H9 (cell line): ENCODE measurements around the gene USP6. TPM values are rescaled to one million over a fixed set of nuclear protein-coding genes. Genes with fewer than 3 reads are reported as not detected.
"Not testable (repeated sequence)": the region's sequence is repeated elsewhere in the genome, so short reads cannot be mapped to it uniquely, and the experiment has no call there.

Experiments used
- DNase-seq: peaks from one replicate; pipeline ENCODE4 v3.0.0-alpha.2; 2017
- H2AFZ ChIP-seq: one replicate; pipeline ENCODE4 v1.6.1; 2013; ENCODE audit warnings: mild to moderate bottlenecking, low read length, control low read depth, moderate library complexity
- H2AK5ac ChIP-seq: 2 replicates; pipeline ENCODE4 v1.6.1; 2013; ENCODE audit warnings: low read length, control low read depth, mixed read lengths; ENCODE audit not compliant: insufficient read length
- H2BK120ac ChIP-seq: one replicate; pipeline ENCODE4 v1.6.1; 2013; ENCODE audit warnings: low read depth, mild to moderate bottlenecking, low read length, control low read depth, inconsistent platforms; ENCODE audit not compliant: poor library complexity, severe bottlenecking
- H2BK12ac ChIP-seq: 2 replicates; pipeline ENCODE4 v1.6.1; 2013; ENCODE audit warnings: low read length, control low read depth, mixed read lengths, low read depth; ENCODE audit not compliant: insufficient read length
- H2BK15ac ChIP-seq: 2 replicates; pipeline ENCODE4 v1.6.1; 2013; ENCODE audit warnings: low read depth, low read length, control low read depth
- H2BK20ac ChIP-seq: one replicate; pipeline ENCODE4 v1.6.1; 2013; ENCODE audit warnings: low read depth, mild to moderate bottlenecking, low read length, control low read depth, inconsistent platforms; ENCODE audit not compliant: poor library complexity, severe bottlenecking
- H2BK5ac ChIP-seq: 2 replicates; pipeline ENCODE4 v1.6.1; 2013; ENCODE audit warnings: low read length, control low read depth, mixed read lengths; ENCODE audit not compliant: insufficient read length
- H3K14ac ChIP-seq: 2 replicates; pipeline ENCODE4 v1.6.1; 2013; ENCODE audit warnings: low read length, control low read depth; ENCODE audit not compliant: insufficient read depth
- H3K18ac ChIP-seq: 2 replicates; pipeline ENCODE4 v1.6.1; 2013; ENCODE audit warnings: low read depth, mild to moderate bottlenecking, mixed read lengths, low read length, control low read depth; ENCODE audit not compliant: insufficient read length
- H3K23ac ChIP-seq: 2 replicates; pipeline ENCODE4 v1.6.1; 2013; ENCODE audit warnings: low read length, control low read depth, mixed read lengths, low read depth; ENCODE audit not compliant: insufficient read length
- H3K23me2 ChIP-seq: 2 replicates; pipeline ENCODE4 v1.6.1; 2013; ENCODE audit warnings: low read depth, mild to moderate bottlenecking, mixed read lengths, low read length, control low read depth; ENCODE audit not compliant: insufficient read length, poor library complexity, severe bottlenecking
- H3K27ac ChIP-seq: 2 replicates; pipeline ENCODE4 v1.5.1; 2013; ENCODE audit warnings: low read length, control low read depth, mixed read lengths, low read depth; ENCODE audit not compliant: insufficient read length
- H3K27me3 ChIP-seq: 2 replicates; pipeline ENCODE4 v1.6.1; 2013; ENCODE audit warnings: low read length, control low read depth, inconsistent platforms; ENCODE audit not compliant: insufficient read depth
- H3K4ac ChIP-seq: 2 replicates; pipeline ENCODE4 v1.6.1; 2013; ENCODE audit warnings: low read depth, mild to moderate bottlenecking, control low read depth, inconsistent platforms, low read length, moderate library complexity
- H3K4me1 ChIP-seq: 2 replicates; pipeline ENCODE4 v1.6.1; 2013; ENCODE audit warnings: low read length, control low read depth, inconsistent platforms; ENCODE audit not compliant: insufficient read depth
- H3K4me2 ChIP-seq: 2 replicates; pipeline ENCODE4 v1.6.1; 2013; ENCODE audit warnings: low read length, control low read depth, mixed read lengths; ENCODE audit not compliant: insufficient read length, insufficient read depth
- H3K56ac ChIP-seq: 2 replicates; pipeline ENCODE4 v1.6.1; 2013; ENCODE audit warnings: low read depth, mild to moderate bottlenecking, mixed read lengths, low read length, control low read depth; ENCODE audit not compliant: insufficient read length
- H3K79me1 ChIP-seq: 2 replicates; pipeline ENCODE4 v1.6.1; 2013; ENCODE audit warnings: low read depth, mild to moderate bottlenecking, moderate library complexity, low read length, control low read depth, inconsistent platforms; ENCODE audit not compliant: insufficient read depth, poor library complexity, severe bottlenecking
- H3K79me2 ChIP-seq: 2 replicates; pipeline ENCODE4 v1.6.1; 2013; ENCODE audit warnings: low read length, control low read depth, inconsistent platforms; ENCODE audit not compliant: insufficient read depth
- H3K9ac ChIP-seq: 2 replicates; pipeline ENCODE4 v1.6.1; 2013; ENCODE audit warnings: low read length, control low read depth, mixed read lengths; ENCODE audit not compliant: insufficient read length; ENCODE audit errors: extremely low read depth
- H3K9me3 ChIP-seq: one replicate; pipeline ENCODE4 v1.6.1; 2013; ENCODE audit warnings: low read depth, low read length, inconsistent platforms; ENCODE audit not compliant: control insufficient read depth
- H3T11ph ChIP-seq: one replicate; pipeline ENCODE4 v1.6.1; 2013; ENCODE audit warnings: mild to moderate bottlenecking, low read length, control low read depth, inconsistent platforms
- H4K20me1 ChIP-seq: one replicate; pipeline ENCODE4 v1.6.1; 2013; ENCODE audit not compliant: control insufficient read depth, insufficient read length, insufficient read depth
- H4K5ac ChIP-seq: 2 replicates; pipeline ENCODE4 v1.6.1; 2013; ENCODE audit warnings: low read depth, mild to moderate bottlenecking, mixed read lengths, low read length, control low read depth; ENCODE audit not compliant: insufficient read length
- H4K8ac ChIP-seq: replicated peaks from 2 replicates; pipeline ENCODE4 v1.6.1; 2013; ENCODE audit warnings: low read length, control low read depth, mixed read lengths, low read depth; ENCODE audit not compliant: insufficient read length
- H4K91ac ChIP-seq: 2 replicates; pipeline ENCODE4 v1.6.1; 2013; ENCODE audit warnings: low read depth, mild to moderate bottlenecking, moderate library complexity, mixed read lengths, low read length, control low read depth; ENCODE audit not compliant: insufficient read length
- H3K27ac Mint-ChIP-seq, 3 experiments: 2 replicates in 2 of 3; 3 replicates in 1 of 3; pipeline ENCODE4 v1.8.0; 2020 to 2021; ENCODE audit warnings: mixed read lengths in 3 of 3, mild to moderate bottlenecking in 1 of 3, moderate library complexity in 1 of 3
- H3K27me3 Mint-ChIP-seq: 2 replicates; pipeline ENCODE4 v1.8.0; 2021; ENCODE audit warnings: low read depth, mild to moderate bottlenecking, moderate library complexity, mixed read lengths
- H3K36me3 Mint-ChIP-seq, 3 experiments: 2 replicates in 2 of 3; 3 replicates in 1 of 3; pipeline ENCODE4 v1.8.0; 2020 to 2021; ENCODE audit warnings: low read depth in 3 of 3, mixed read lengths in 3 of 3; ENCODE audit not compliant: insufficient read depth in 1 of 3
- H3K4me1 Mint-ChIP-seq, 2 experiments: 2 replicates each; pipeline ENCODE4 v1.8.0; 2020; ENCODE audit warnings: mixed read lengths in 2 of 2
- H3K4me3 Mint-ChIP-seq, 2 experiments: 2 replicates in 1 of 2; 3 replicates in 1 of 2; pipeline ENCODE4 v1.8.0; 2020 to 2021; ENCODE audit warnings: mild to moderate bottlenecking in 2 of 2, mixed read lengths in 2 of 2, moderate library complexity in 1 of 2
- H3K9me3 Mint-ChIP-seq, 2 experiments: 2 replicates in 1 of 2; 3 replicates in 1 of 2; pipeline ENCODE4 v1.8.0; 2020; ENCODE audit warnings: mild to moderate bottlenecking in 2 of 2, mixed read lengths in 2 of 2, moderate library complexity in 1 of 2
- WGBS: extraction: QIAGEN DNeasy Blood & Tissue Kit; methylation state at CpG from one replicate; pipeline ENCODE4 v1.1.7; 2013; ENCODE audit warnings: missing lambda C conversion rate, low lambda C conversion rate, mixed read lengths; ENCODE audit not compliant: insufficient read length; ENCODE audit errors: extremely low coverage; 5-methylcytosine and 5-hydroxymethylcytosine counted together
- total RNA-seq: library from RNA; stranded (reverse); gene quantifications from 2 replicates; pipeline ENCODE4 v1.2.1, GENCODE V29; 2021
- TF ChIP-seq, protein P1 (sequence below): fragments of 200-600 bp; sonication (generic); conservative IDR thresholded peaks from 3 replicates; pipeline ENCODE4 v1.8.0; 2021; ENCODE audit warnings: antibody characterized with exemption, mild to moderate bottlenecking

USP6 gene
- total RNA-seq, 1 experiment from 2014 or later = 0.17 TPM

DNA sequence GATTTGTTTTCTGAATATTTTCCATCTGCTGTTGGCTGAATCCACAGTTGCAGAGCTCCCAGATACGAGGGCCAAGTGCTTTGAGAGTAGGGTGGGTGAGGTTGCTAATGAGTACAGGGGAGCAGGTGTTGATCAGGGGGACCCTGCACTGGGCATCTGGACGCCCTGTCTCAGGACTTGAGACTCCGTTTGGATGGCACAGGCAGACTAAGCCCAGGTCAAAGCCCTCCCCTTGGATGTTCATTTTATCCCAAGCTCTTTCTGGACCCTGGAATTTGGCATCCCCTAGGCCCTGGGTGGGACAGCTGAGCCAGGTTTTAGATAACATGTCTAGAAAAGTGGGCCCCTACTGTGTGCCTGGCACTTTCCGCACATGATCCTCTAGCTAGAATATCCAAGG is 12.1 kb downstream of the USP6 start:
- Histone ChIP-seq H3K56ac (no peak overlapping the region), H3K18ac (no peak overlapping the region), H2BK20ac (no peak overlapping the region), H3K14ac (no peak overlapping the region), H2BK12ac (no peak overlapping the region), H4K20me1 (no peaks in the 10 kb centered on the region), H3K9ac (no peak overlapping the region), H2AK5ac (no peak overlapping the region), H3T11ph (no peak overlapping the region), H3K27me3 (no peaks in the 10 kb centered on the region), H4K8ac (no peak overlapping the region), H3K27ac (no peak overlapping the region), H2BK5ac (no peak overlapping the region), H3K23me2 (peaks cover 2% of the 10 kb centered on the region), H3K23ac (no peak overlapping the region), H3K79me2 (no peaks in the 10 kb centered on the region), H3K9me3 (no peaks in the 10 kb centered on the region), H4K91ac (no peak overlapping the region), H3K4me1 (no peaks in the 10 kb centered on the region), H4K5ac (no peak overlapping the region), H2AFZ (no peak overlapping the region), H3K4me2 (no peak overlapping the region), H2BK120ac (no peak overlapping the region), H3K4ac (no peak overlapping the region), H3K79me1 (no peaks in the 10 kb centered on the region), H2BK15ac (no peak overlapping the region)
- H3K4me3 Mint-ChIP-seq = no peak overlapping the region
- no CpG with 5 or more reads among the region's 4 CpGs for WGBS
- H3K27me3 Mint-ChIP-seq = peaks cover 38% of the 10 kb centered on the region
- no peak for DNase-seq
- H3K36me3 Mint-ChIP-seq = no peaks in the 10 kb centered on the region
- H3K4me1 Mint-ChIP-seq = no peaks in the 10 kb centered on the region
- TF ChIP-seq, protein P1, sequence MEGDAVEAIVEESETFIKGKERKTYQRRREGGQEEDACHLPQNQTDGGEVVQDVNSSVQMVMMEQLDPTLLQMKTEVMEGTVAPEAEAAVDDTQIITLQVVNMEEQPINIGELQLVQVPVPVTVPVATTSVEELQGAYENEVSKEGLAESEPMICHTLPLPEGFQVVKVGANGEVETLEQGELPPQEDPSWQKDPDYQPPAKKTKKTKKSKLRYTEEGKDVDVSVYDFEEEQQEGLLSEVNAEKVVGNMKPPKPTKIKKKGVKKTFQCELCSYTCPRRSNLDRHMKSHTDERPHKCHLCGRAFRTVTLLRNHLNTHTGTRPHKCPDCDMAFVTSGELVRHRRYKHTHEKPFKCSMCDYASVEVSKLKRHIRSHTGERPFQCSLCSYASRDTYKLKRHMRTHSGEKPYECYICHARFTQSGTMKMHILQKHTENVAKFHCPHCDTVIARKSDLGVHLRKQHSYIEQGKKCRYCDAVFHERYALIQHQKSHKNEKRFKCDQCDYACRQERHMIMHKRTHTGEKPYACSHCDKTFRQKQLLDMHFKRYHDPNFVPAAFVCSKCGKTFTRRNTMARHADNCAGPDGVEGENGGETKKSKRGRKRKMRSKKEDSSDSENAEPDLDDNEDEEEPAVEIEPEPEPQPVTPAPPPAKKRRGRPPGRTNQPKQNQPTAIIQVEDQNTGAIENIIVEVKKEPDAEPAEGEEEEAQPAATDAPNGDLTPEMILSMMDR = no peak
- H3K9me3 Mint-ChIP-seq = no peaks in the 10 kb centered on the region
- no peak overlapping the region for H3K27ac Mint-ChIP-seq

DNA sequence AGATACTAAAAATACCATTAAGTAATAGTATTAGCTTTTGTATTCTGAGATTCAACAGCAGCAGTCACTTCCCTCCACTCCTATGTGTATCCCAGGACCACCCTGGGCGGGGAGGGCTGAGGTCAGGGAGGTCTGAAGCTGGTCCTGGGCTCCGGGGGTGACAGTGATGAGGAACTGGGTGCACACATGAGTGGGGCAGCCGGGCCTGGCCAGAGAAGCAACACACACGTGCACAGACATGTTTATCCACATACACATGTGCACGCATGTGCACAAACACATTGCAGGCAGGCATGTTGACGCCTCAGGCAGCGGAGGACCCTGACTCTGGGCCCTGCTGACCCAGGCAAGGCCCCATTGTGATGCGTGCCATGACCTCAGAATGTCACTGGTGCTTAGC is 12.6 kb downstream of the USP6 start:
- not testable (repeated sequence) for H3K56ac ChIP-seq, H3K9ac ChIP-seq, H3K4me1 ChIP-seq, H4K5ac ChIP-seq, H3K79me1 ChIP-seq, H3K79me2 ChIP-seq, H3K4ac ChIP-seq, H3K14ac ChIP-seq, H3K4me3 Mint-ChIP-seq, H3K9me3 ChIP-seq, H2BK5ac ChIP-seq, H3K23ac ChIP-seq, H2BK15ac ChIP-seq, H3K27ac ChIP-seq, H2BK120ac ChIP-seq, H3K27ac Mint-ChIP-seq, H3K4me1 Mint-ChIP-seq, H2AK5ac ChIP-seq, H3K23me2 ChIP-seq, H2BK12ac ChIP-seq, H3K9me3 Mint-ChIP-seq, H3K18ac ChIP-seq, H3K36me3 Mint-ChIP-seq, H3T11ph ChIP-seq, H3K27me3 ChIP-seq, DNase-seq, H3K4me2 ChIP-seq, H2AFZ ChIP-seq, H2BK20ac ChIP-seq, H4K91ac ChIP-seq, H4K8ac ChIP-seq, H4K20me1 ChIP-seq
- WGBS = no CpG with 5 or more reads among the region's 8 CpGs
- H3K27me3 Mint-ChIP-seq = peaks cover 38% of the 10 kb centered on the region
